AG10803 (cell line): Measurements from ENCODE around the gene MAEA.
A peak's percentile ranks its signal among the peaks of the same experiment; 100 is the strongest.
"Not testable (repeated sequence)": the region's sequence is repeated elsewhere in the genome, so short reads cannot be mapped to it uniquely, and the experiment has no call there.

Experiments used
- DNase-seq: peaks from one replicate; pipeline ENCODE4 v3.0.0; 2010; ENCODE audit warnings: low read depth
- H3K4me3 ChIP-seq: 2 replicates; pipeline ENCODE4 v1.5.1; 2011; ENCODE audit warnings: mild to moderate bottlenecking, low read length, control low read depth
- CTCF ChIP-seq: conservative IDR thresholded peaks from 2 replicates; pipeline ENCODE4 v1.5.1; 2011; ENCODE audit warnings: mild to moderate bottlenecking, low read length, control low read depth, inconsistent platforms

MAEA gene

GRCh38 chr4:1330761-1331590, 41.3 kb downstream of the MAEA start:
- TF ChIP-seq CTCF, result no peak
- no peak overlapping the region for H3K4me3 ChIP-seq
- DNase-seq, result no peak

GRCh38 chr4:1331591-1332353, 42.1 kb downstream of the MAEA start:
- no peak overlapping the region for H3K4me3 ChIP-seq
- DNase-seq, result no peak
- TF ChIP-seq CTCF, result no peak

- no peak for TF ChIP-seq CTCF
- H3K4me3 ChIP-seq, result no peak overlapping the region
- DNase-seq, result no peak
Measured at GRCh38 chr4:1332686-1333085, 43.0 kb downstream of the MAEA start.

GRCh38 chr4:1333256-1333655, 43.6 kb downstream of the MAEA start:
- no peak for DNase-seq
- no peak overlapping the region for H3K4me3 ChIP-seq
- no peak for TF ChIP-seq CTCF

GRCh38 chr4:1333851-1334578, 44.3 kb downstream of the MAEA start:
- DNase-seq, result not testable (repeated sequence)

GRCh38 chr4:1334579-1334895, 44.8 kb downstream of the MAEA start:
- H3K4me3 ChIP-seq, result no peak overlapping the region
- DNase-seq, result no peak
- no peak for TF ChIP-seq CTCF

More at GRCh38 chr4:1333851-1334578, 44.3 kb downstream of the MAEA start:
- H3K4me3 ChIP-seq, result not testable (repeated sequence)

GRCh38 chr4:1335193-1335883, 45.6 kb downstream of the MAEA start:
- DNase-seq, result peak; percentile 9
- H3K4me3 ChIP-seq, result not testable (repeated sequence)
